HG02970 (cell line): Measurements from ENCODE around the gene TMEM192.
"Not testable (repeated sequence)": the region's sequence is repeated elsewhere in the genome, so short reads cannot be mapped to it uniquely, and the experiment has no call there.

Source experiments
- ATAC-seq: cut with Tn5 transposase; IDR thresholded peaks from one replicate; pipeline ENCODE4 v1.9.1; 2021; ENCODE audit warnings: mild to moderate bottlenecking, moderate library complexity, moderate number of reproducible peaks; ENCODE audit not compliant: unreplicated experiment, low FRiP score

Gene TMEM192

GRCh38 chr4:165112368-165113121 is at the start of gene TMEM192:
TMEM192 (minus strand) TSS chr4:165112860; CDS start chr4:165112773, 87 bp downstream.
- ATAC-seq: peak; percentile 99

GRCh38 chr4:165158762-165159161 is 46.1 kb upstream of the TMEM192 start:
- ATAC-seq: no peak

- ATAC-seq: no peak
Observed at GRCh38 chr4:165156906-165157305, 44.2 kb upstream of the TMEM192 start.

GRCh38 chr4:165154482-165154881 is 41.8 kb upstream of the TMEM192 start:
- no peak for ATAC-seq

GRCh38 chr4:165152527-165152926 is 39.9 kb upstream of the TMEM192 start:
- no peak for ATAC-seq

GRCh38 chr4:165151734-165152133 is 39.1 kb upstream of the TMEM192 start:
- no peak for ATAC-seq

GRCh38 chr4:165150545-165150944 is 37.9 kb upstream of the TMEM192 start:
- no peak for ATAC-seq

- no peak for ATAC-seq
Observed at GRCh38 chr4:165138843-165139242, 26.2 kb upstream of the TMEM192 start.

GRCh38 chr4:165137205-165137604 is 24.5 kb upstream of the TMEM192 start:
- ATAC-seq: no peak

GRCh38 chr4:165136529-165136928 is 23.9 kb upstream of the TMEM192 start:
- no peak for ATAC-seq

GRCh38 chr4:165133150-165133549 is 20.5 kb upstream of the TMEM192 start:
- no peak for ATAC-seq

- ATAC-seq: no peak
Observed at GRCh38 chr4:165131247-165131832, 18.7 kb upstream of the TMEM192 start.

- no peak for ATAC-seq
Observed at GRCh38 chr4:165129924-165130323, 17.3 kb upstream of the TMEM192 start.

GRCh38 chr4:165125869-165126499 is 13.3 kb upstream of the TMEM192 start:
- not testable (repeated sequence) for ATAC-seq

GRCh38 chr4:165124488-165124887 is 11.8 kb upstream of the TMEM192 start:
- no peak for ATAC-seq

GRCh38 chr4:165118256-165118909 is 5.7 kb upstream of the TMEM192 start:
- peak; percentile 84 for ATAC-seq

GRCh38 chr4:165115301-165115700 is 2.6 kb upstream of the TMEM192 start:
- no peak for ATAC-seq

GRCh38 chr4:165111906-165112367 is 723 bp downstream of the TMEM192 start:
- ATAC-seq: no peak

- ATAC-seq: no peak
Observed at GRCh38 chr4:165106518-165106917, 6.1 kb downstream of the TMEM192 start.

GRCh38 chr4:165101641-165102040 is 11.0 kb downstream of the TMEM192 start:
- no peak for ATAC-seq

- no peak for ATAC-seq
Observed at GRCh38 chr4:165096776-165097175, 15.9 kb downstream of the TMEM192 start.
